WTC11 (cell line): Measurements from ENCODE around the gene ROPN1L. TPM values are rescaled to one million over a fixed set of nuclear protein-coding genes. Genes with fewer than 3 reads are reported as not detected.
"Not testable (repeated sequence)": the region's sequence is repeated elsewhere in the genome, so short reads cannot be mapped to it uniquely, and the experiment has no call there.

ENCODE experiments used
- ATAC-seq: fragments of 200-7000 bp; cut with Tn5 transposase; 2 replicates; pipeline ENCODE4 v1.10.0; 2021; ENCODE audit warnings: mild to moderate bottlenecking, moderate library complexity
- CTCF ChIA-PET: fragments of 300-600 bp; sonication (Branson Sonifier 250); formaldehyde crosslinking; loops from one replicate; lab custom pipeline; 2021; ENCODE audit warnings: antibody characterized with exemption; lab: Charles Lee
- POLR2A ChIA-PET: fragments of 350-600 bp; sonication (Branson Sonifier 250); formaldehyde crosslinking; loops from one replicate; lab custom pipeline; 2021; ENCODE audit warnings: antibody characterized with exemption; lab: Charles Lee
- DNase-seq: peaks from one replicate; pipeline ENCODE4 v3.0.0; 2021; ENCODE audit warnings: low spot score
- H3K27ac Mint-ChIP-seq: 2 replicates; pipeline ENCODE4 v1.8.0; 2021; ENCODE audit warnings: mixed read lengths
- H3K27me3 Mint-ChIP-seq: 2 replicates; pipeline ENCODE4 v1.8.0; 2021; ENCODE audit warnings: low read depth, mild to moderate bottlenecking, moderate library complexity, mixed read lengths
- H3K36me3 Mint-ChIP-seq: 2 replicates; pipeline ENCODE4 v1.8.0; 2021; ENCODE audit warnings: mixed read lengths
- H3K4me1 Mint-ChIP-seq: 2 replicates; pipeline ENCODE4 v1.8.0; 2022; ENCODE audit warnings: mixed read lengths
- H3K4me3 Mint-ChIP-seq: 2 replicates; pipeline ENCODE4 v1.8.0; 2021; ENCODE audit warnings: mild to moderate bottlenecking, moderate library complexity, mixed read lengths
- H3K9me3 Mint-ChIP-seq: 2 replicates; pipeline ENCODE4 v1.8.0; 2021; ENCODE audit warnings: mixed read lengths
- ATF3 ChIP-seq: sonication (generic); formaldehyde crosslinking; conservative IDR thresholded peaks from 2 replicates; pipeline ENCODE4 v1.8.1; 2022; ENCODE audit warnings: mild to moderate bottlenecking, missing genetic modification reagents
- FOXP4 ChIP-seq: sonication (generic); formaldehyde crosslinking; IDR thresholded peaks from 2 replicates; pipeline ENCODE4 v1.8.0; 2022; ENCODE audit warnings: mild to moderate bottlenecking, missing genetic modification reagents
- NFATC4 ChIP-seq: fragments of 250-450 bp; sonication (Bioruptor Pico); IDR thresholded peaks from 2 replicates; pipeline ENCODE4 v1.9.0; 2021; ENCODE audit warnings: mild to moderate bottlenecking
- NR3C1 ChIP-seq: sonication (generic); formaldehyde crosslinking; conservative IDR thresholded peaks from 2 replicates; pipeline ENCODE4 v1.8.1; 2023; ENCODE audit warnings: low read depth, mild to moderate bottlenecking, missing genetic modification reagents
- OVOL2 ChIP-seq: fragments of 250-450 bp; sonication (Bioruptor Pico); IDR thresholded peaks from 2 replicates; pipeline ENCODE4 v1.9.0; 2021; ENCODE audit warnings: mild to moderate bottlenecking, borderline replicate concordance
- PRDM15 ChIP-seq: sonication (generic); formaldehyde crosslinking; IDR thresholded peaks from 2 replicates; pipeline ENCODE4 v1.8.0; 2022; ENCODE audit warnings: missing genetic modification reagents
- SOX15 ChIP-seq: fragments of 250-450 bp; sonication (Bioruptor Pico); IDR thresholded peaks from 2 replicates; pipeline ENCODE4 v1.9.0; 2021; ENCODE audit warnings: mild to moderate bottlenecking
- TCF7 ChIP-seq: sonication (generic); formaldehyde crosslinking; IDR thresholded peaks from 2 replicates; pipeline ENCODE4 v1.8.0; 2022; ENCODE audit warnings: mild to moderate bottlenecking, low read depth, missing genetic modification reagents, moderate library complexity
- ZNF317 ChIP-seq: sonication (generic); formaldehyde crosslinking; IDR thresholded peaks from 2 replicates; pipeline ENCODE4 v1.8.1; 2023; ENCODE audit warnings: low read depth, mild to moderate bottlenecking, moderate library complexity, missing genetic modification reagents, borderline replicate concordance
- ZNF532 ChIP-seq: fragments of 250-450 bp; sonication (Bioruptor Pico); IDR thresholded peaks from 2 replicates; pipeline ENCODE4 v1.9.0; 2021; ENCODE audit warnings: mild to moderate bottlenecking, borderline replicate concordance
- total RNA-seq: library from RNA; stranded (reverse); gene quantifications from 3 replicates; pipeline ENCODE4 v1.2.3, GENCODE V29; 2021

The ROPN1L gene
- total RNA-seq, 1 experiment from 2014 or later: not detected

GRCh38 chr5:10511741-10512640, 70.3 kb downstream of the ROPN1L start (continued):
- TF ChIP-seq OVOL2 (CRISPR knock-in tag): no peak
- no peak for TF ChIP-seq NR3C1 (CRISPR knock-in tag)
- TF ChIP-seq ATF3 (CRISPR knock-in tag): no peak
- TF ChIP-seq SOX15: no peak
- no peak for TF ChIP-seq TCF7 (CRISPR knock-in tag)
- no peak for TF ChIP-seq ZNF317
- TF ChIP-seq NFATC4: no peak

- POLR2A ChIA-PET: interaction anchor here (0.7 kb wide), 1 partner anchor 72 kb away, joined by 3 read pairs; no protein-coding TSS in a partner anchor
- peaks cover 11% of the 10 kb centered on the region for H3K4me1 Mint-ChIP-seq
- no peaks in the 10 kb centered on the region for H3K36me3 Mint-ChIP-seq
- CTCF ChIA-PET: interaction anchor here (0.6 to 1.7 kb wide), 6 partner anchors 11 to 1151 kb away, joined by 3 to 8 read pairs (median 4); no protein-coding TSS in a partner anchor
- TF ChIP-seq FOXP4 (CRISPR knock-in tag) (peak; percentile 33; the same call in 1 of the 2 replicates), ZNF532 (CRISPR knock-in tag) (no peak), PRDM15 (CRISPR knock-in tag) (peak; percentile 97)
- no peak overlapping the region for H3K4me3 Mint-ChIP-seq
- peak overlapping the region; percentile 66; the same call in 1 of the 2 replicates for H3K27ac Mint-ChIP-seq
- DNase-seq (peak; percentile 54), ATAC-seq (peak; percentile 98)
- no peaks in the 10 kb centered on the region for H3K27me3 Mint-ChIP-seq
- peaks cover 10% of the 10 kb centered on the region for H3K9me3 Mint-ChIP-seq
Measured at GRCh38 chr5:10513501-10514442, 72.1 kb downstream of the ROPN1L start.

- POLR2A ChIA-PET, DNase-seq, H3K36me3 Mint-ChIP-seq, H3K4me3 Mint-ChIP-seq, H3K27me3 Mint-ChIP-seq, ATAC-seq, H3K27ac Mint-ChIP-seq, H3K9me3 Mint-ChIP-seq: not testable (repeated sequence)
- H3K4me1 Mint-ChIP-seq: peaks cover 11% of the 10 kb centered on the region
- CTCF ChIA-PET: interaction anchor here (0.6 to 1.7 kb wide), 6 partner anchors 12 to 1150 kb away, joined by 3 to 8 read pairs (median 4); no protein-coding TSS in a partner anchor
Measured at GRCh38 chr5:10514572-10514971, 72.9 kb downstream of the ROPN1L start.
